ENCODE data around the gene HEMGN.

GRCh38 chr9:97900103-97900737, 37.8 kb downstream of the HEMGN start:
- TF ChIP-seq CTCF (IDR thresholded peaks at IDR 0.05) (no peak), POLR2A (IDR thresholded peaks at IDR 0.05) (no peak)
